DMS 273 (cell line): ENCODE data around the gene PIWIL1.

Experiments used
- DNase-seq: peaks from one replicate; lab custom pipeline; 2025; ENCODE audit not compliant: unreplicated experiment; lab: John Stamatoyannopoulos, UW

Gene PIWIL1

GRCh38 chr12:130336723-130337487, 782 bp upstream of the PIWIL1 start:
- no peak for DNase-seq

GRCh38 chr12:130338794-130339601, 1.3 kb downstream of the PIWIL1 start:
- peak; percentile 30 for DNase-seq

GRCh38 chr12:130339951-130340350, 2.3 kb downstream of the PIWIL1 start:
- no peak for DNase-seq

GRCh38 chr12:130342442-130342841, 4.8 kb downstream of the PIWIL1 start:
- no peak for DNase-seq

GRCh38 chr12:130342842-130343241, 5.2 kb downstream of the PIWIL1 start:
- no peak for DNase-seq

- no peak for DNase-seq
Observed at GRCh38 chr12:130344529-130344928, 6.8 kb downstream of the PIWIL1 start.

GRCh38 chr12:130345292-130345691, 7.6 kb downstream of the PIWIL1 start:
- no peak for DNase-seq

GRCh38 chr12:130347588-130347987, 9.9 kb downstream of the PIWIL1 start:
- DNase-seq = no peak

- no peak for DNase-seq
Observed at GRCh38 chr12:130350715-130351114, 13.0 kb downstream of the PIWIL1 start.

GRCh38 chr12:130351326-130351725, 13.6 kb downstream of the PIWIL1 start:
- no peak for DNase-seq

- no peak for DNase-seq
Observed at GRCh38 chr12:130353081-130353480, 15.4 kb downstream of the PIWIL1 start.

- no peak for DNase-seq
Observed at GRCh38 chr12:130354407-130354806, 16.7 kb downstream of the PIWIL1 start.

GRCh38 chr12:130356222-130356621, 18.5 kb downstream of the PIWIL1 start:
- no peak for DNase-seq

GRCh38 chr12:130357241-130357640, 19.6 kb downstream of the PIWIL1 start:
- DNase-seq = no peak

- no peak for DNase-seq
Observed at GRCh38 chr12:130357729-130358330, 20.1 kb downstream of the PIWIL1 start.

GRCh38 chr12:130362060-130362459, 24.4 kb downstream of the PIWIL1 start:
- DNase-seq = no peak

GRCh38 chr12:130364578-130364977, 26.9 kb downstream of the PIWIL1 start:
- no peak for DNase-seq

GRCh38 chr12:130366159-130366558, 28.5 kb downstream of the PIWIL1 start:
- DNase-seq = no peak

- DNase-seq = no peak
Observed at GRCh38 chr12:130367003-130367402, 29.3 kb downstream of the PIWIL1 start.

GRCh38 chr12:130367523-130367922, 29.8 kb downstream of the PIWIL1 start:
- no peak for DNase-seq

GRCh38 chr12:130369816-130370215, 32.1 kb downstream of the PIWIL1 start:
- no peak for DNase-seq

GRCh38 chr12:130371296-130371695, 33.6 kb downstream of the PIWIL1 start:
- DNase-seq = no peak
